ENCODE results near the gene ZNF746.

ZNF746 gene

GRCh38 chr7:149459540-149460452, 37.8 kb downstream of the ZNF746 start:
- DNase-seq (ENCODE audit: extremely low spot score) = peak; percentile 66
- ChIA-PET POLR2A (interaction anchor here (1.0 kb wide), 1 partner anchor 20 kb away, joined by 3 read pairs; no protein-coding TSS in a partner anchor), CTCF (interaction anchor here (0.6 to 3.3 kb wide), 8 partner anchors 20 to 282 kb away, joined by 3 to 17 read pairs (median 4); partner anchors contain the start of gene ZNF783)
- TF ChIP-seq CTCF (IDR thresholded peaks at IDR 0.05; ENCODE audit: control extremely low read depth, extremely low read depth, low read depth, missing control alignments) = no peak

GRCh38 chr7:149459201-149459539, 38.4 kb downstream of the ZNF746 start:
- ChIA-PET CTCF (interaction anchor here (0.9 to 3.3 kb wide), 7 partner anchors 15 to 283 kb away, joined by 3 to 17 read pairs (median 4); partner anchors contain the start of gene ZNF783), POLR2A (no interaction called here)
- no peak for DNase-seq (ENCODE audit: extremely low spot score)
- no peak for TF ChIP-seq CTCF (IDR thresholded peaks at IDR 0.05; ENCODE audit: control extremely low read depth, extremely low read depth, low read depth, missing control alignments)

GRCh38 chr7:149458235-149458634, 39.4 kb downstream of the ZNF746 start:
- ChIA-PET POLR2A (no interaction called here), CTCF (interaction anchor here (0.8 to 3.3 kb wide), 7 partner anchors 16 to 197 kb away, joined by 3 to 14 read pairs (median 4); partner anchors contain the start of gene ZNF783)
- no peak for DNase-seq (ENCODE audit: extremely low spot score)
- TF ChIP-seq CTCF (IDR thresholded peaks at IDR 0.05; ENCODE audit: control extremely low read depth, extremely low read depth, low read depth, missing control alignments) = no peak

- ChIA-PET CTCF (interaction anchor here (1.0 to 1.2 kb wide), 2 partner anchors 28 to 93 kb away, joined by 3 to 4 read pairs; no protein-coding TSS in a partner anchor), POLR2A (no interaction called here)
- no peak for TF ChIP-seq CTCF (IDR thresholded peaks at IDR 0.05; ENCODE audit: control extremely low read depth, extremely low read depth, low read depth, missing control alignments)
Observed at GRCh38 chr7:149457766-149458165, 39.8 kb downstream of the ZNF746 start.

GRCh38 chr7:149456506-149457421, 40.8 kb downstream of the ZNF746 start:
- ChIA-PET CTCF (interaction anchor here (1.0 kb wide), 1 partner anchor 33 kb away, joined by 3 read pairs; no protein-coding TSS in a partner anchor), POLR2A (no interaction called here)
- no peak for DNase-seq (ENCODE audit: extremely low spot score)
- no peak for TF ChIP-seq CTCF (IDR thresholded peaks at IDR 0.05; ENCODE audit: control extremely low read depth, extremely low read depth, low read depth, missing control alignments)

More at GRCh38 chr7:149457766-149458165, 39.8 kb downstream of the ZNF746 start:
- no peak for DNase-seq (ENCODE audit: extremely low spot score)
